HG02588 (cell line): Measurements from ENCODE around the gene HOXD10.

Source experiments
- ATAC-seq: cut with Tn5 transposase; IDR thresholded peaks from one replicate; pipeline ENCODE4 v1.9.1; 2021; ENCODE audit warnings: mild to moderate bottlenecking, moderate library complexity; ENCODE audit not compliant: unreplicated experiment

Gene HOXD10

GRCh38 chr2:176082525-176082823 is 34.1 kb upstream of the HOXD10 start:
- no peak for ATAC-seq

GRCh38 chr2:176082824-176083751 is 33.5 kb upstream of the HOXD10 start:
- no peak for ATAC-seq

- ATAC-seq: no peak
Observed at GRCh38 chr2:176083796-176084261, 32.7 kb upstream of the HOXD10 start, which contains the start of gene EVX2. Gene EVX2 (minus strand): TSS chr2:176083962. CDS start chr2:176083776, 186 bp downstream.

- no peak for ATAC-seq
Observed at GRCh38 chr2:176084611-176085119, 31.9 kb upstream of the HOXD10 start.

GRCh38 chr2:176085120-176085788 is 31.3 kb upstream of the HOXD10 start:
- no peak for ATAC-seq

- ATAC-seq: no peak
Observed at GRCh38 chr2:176085861-176086771, 30.5 kb upstream of the HOXD10 start.

- ATAC-seq: no peak
Observed at GRCh38 chr2:176087330-176088047, 29.1 kb upstream of the HOXD10 start.

- ATAC-seq: no peak
Observed at GRCh38 chr2:176088048-176088936, 28.3 kb upstream of the HOXD10 start.

- no peak for ATAC-seq
Observed at GRCh38 chr2:176088937-176089842, 27.4 kb upstream of the HOXD10 start.

GRCh38 chr2:176089843-176090395 is 26.7 kb upstream of the HOXD10 start:
- no peak for ATAC-seq

GRCh38 chr2:176090862-176091261 is 25.7 kb upstream of the HOXD10 start:
- no peak for ATAC-seq

- ATAC-seq: no peak
Observed at GRCh38 chr2:176091329-176092258, 25.0 kb upstream of the HOXD10 start.

- no peak for ATAC-seq
Observed at GRCh38 chr2:176092270-176093144, 24.1 kb upstream of the HOXD10 start, which contains the start of gene HOXD13. Gene HOXD13 (plus strand): TSS chr2:176092721. CDS start chr2:176092891, 170 bp downstream.

- ATAC-seq: no peak
Observed at GRCh38 chr2:176093145-176093897, 23.3 kb upstream of the HOXD10 start.

GRCh38 chr2:176093898-176094249 is 22.7 kb upstream of the HOXD10 start:
- no peak for ATAC-seq
